PC-3 (cell line): ENCODE measurements around the gene GNB2. TPM values are rescaled to one million over a fixed set of nuclear protein-coding genes. Genes with fewer than 3 reads are reported as not detected.

Source experiments
- ATAC-seq: fragments of 200-7000 bp; cut with Tn5 transposase; 2 replicates; pipeline ENCODE4 v1.9.1; 2020; ENCODE audit warnings: mild to moderate bottlenecking, moderate library complexity
- BruUV-seq: library from RNA; stranded (reverse); fragments of 400-500 nt; replicated peaks from 2 replicates; lab custom pipeline; 2021; lab: Mats Ljungman, UMichigan
- CTCF ChIA-PET: fragments of 300-600 bp; sonication (Branson Sonifier 250); formaldehyde crosslinking; loops from one replicate; lab custom pipeline; 2022; ENCODE audit warnings: antibody characterized with exemption; lab: Charles Lee
- POLR2A ChIA-PET: fragments of 300-600 bp; sonication (Branson Sonifier 250); formaldehyde crosslinking; loops from one replicate; lab custom pipeline; 2022; ENCODE audit warnings: antibody characterized with exemption; ENCODE audit not compliant: unreplicated experiment; lab: Charles Lee
- DNase-seq: peaks from one replicate; pipeline ENCODE4 v3.0.0-alpha.2; 2015
- H2AFZ ChIP-seq: fragments of 300-600 bp; sonication (generic); 2 replicates; pipeline ENCODE4 v1.6.0; 2016; ENCODE audit warnings: antibody characterized with exemption, low read length
- H3F3A ChIP-seq: fragments of 300-600 bp; sonication (generic); one replicate; pipeline ENCODE4 v1.6.0; 2017; ENCODE audit warnings: antibody characterized with exemption, low read length, control low read depth, mild to moderate bottlenecking; ENCODE audit not compliant: unreplicated experiment
- H3K27ac ChIP-seq: fragments of 300-600 bp; sonication (generic); 2 replicates; pipeline ENCODE4 v1.5.1; 2016; ENCODE audit warnings: mild to moderate bottlenecking, low read length
- H3K27me3 ChIP-seq: fragments of 300-600 bp; sonication (generic); 2 replicates; pipeline ENCODE4 v1.6.1; 2016; ENCODE audit warnings: low read length, mixed read lengths
- H3K36me3 ChIP-seq: fragments of 300-600 bp; sonication (generic); 2 replicates; pipeline ENCODE4 v1.6.1; 2016; ENCODE audit warnings: low read depth, mixed run types, low read length, mixed read lengths
- H3K4me1 ChIP-seq: fragments of 300-600 bp; sonication (generic); 2 replicates; pipeline ENCODE4 v1.5.1; 2016; ENCODE audit warnings: low read length; ENCODE audit not compliant: insufficient read depth
- H3K4me2 ChIP-seq: fragments of 300-600 bp; sonication (generic); 2 replicates; pipeline ENCODE4 v1.6.0; 2016; ENCODE audit warnings: low read length
- H3K4me3 ChIP-seq: fragments of 300-600 bp; sonication (generic); 2 replicates; pipeline ENCODE4 v1.5.1; 2016; ENCODE audit warnings: mild to moderate bottlenecking, low read length, mixed read lengths
- H3K79me2 ChIP-seq: fragments of 300-600 bp; sonication (generic); 2 replicates; pipeline ENCODE4 v1.6.1; 2017; ENCODE audit warnings: low read length, mixed read lengths
- H3K9ac ChIP-seq: fragments of 300-600 bp; sonication (generic); 2 replicates; pipeline ENCODE4 v1.6.0; 2016; ENCODE audit warnings: mild to moderate bottlenecking, low read length
- H3K9me2 ChIP-seq: fragments of 300-600 bp; sonication (generic); replicated peaks from 2 replicates; pipeline ENCODE4 v1.6.1; 2016; ENCODE audit warnings: mixed run types, low read length, mixed read lengths
- H3K9me3 ChIP-seq: fragments of 300-600 bp; sonication (generic); 2 replicates; pipeline ENCODE4 v1.6.1; 2016; ENCODE audit warnings: low read length, mixed read lengths
- H4K20me1 ChIP-seq: fragments of 300-600 bp; sonication (generic); 2 replicates; pipeline ENCODE4 v1.6.1; 2016; ENCODE audit warnings: low read length, mixed read lengths
- EZH2 ChIP-seq: fragments of 300-600 bp; sonication (generic); IDR thresholded peaks from one replicate; pipeline ENCODE4 v1.6.1; 2017; ENCODE audit warnings: antibody characterized with exemption, mild to moderate bottlenecking, low read length; ENCODE audit not compliant: unreplicated experiment
- EZH2phosphoT487 ChIP-seq: fragments of 300-600 bp; sonication (generic); IDR thresholded peaks from 2 replicates; pipeline ENCODE4 v1.6.1; 2018; ENCODE audit warnings: mild to moderate bottlenecking, antibody characterized with exemption, low read length, borderline replicate concordance
- intact Hi-C: fragments of 100-400 bp; cut with micrococcal nuclease; formaldehyde crosslinking; loops from 2 replicates; pipeline ENCODE4 v1.9.0; 2023
- total RNA-seq: library from RNA; depleted of rRNA; stranded (reverse); fragments of >200 nt; gene quantifications from 2 replicates; pipeline ENCODE4 v1.2.3, GENCODE V29; 2014
- TF ChIP-seq, protein P1 (sequence below): fragments of 300-600 bp; sonication (generic); conservative IDR thresholded peaks from 2 replicates; pipeline ENCODE4 v1.5.1; 2017; ENCODE audit warnings: antibody characterized with exemption, low read depth, mild to moderate bottlenecking, low read length

GNB2 gene
- total RNA-seq, 1 experiment from 2014 or later: 164 TPM

- intact Hi-C loops: no loop called here
- ChIA-PET POLR2A (interaction anchor here (0.6 kb wide), 1 partner anchor 26 kb away, joined by 4 read pairs; no protein-coding TSS in a partner anchor), CTCF (interaction anchor here (0.6 kb wide), 1 partner anchor 72 kb away, joined by 3 read pairs; no protein-coding TSS in a partner anchor)
- Histone ChIP-seq H3K9me2 (no peaks in the 10 kb centered on the region), H3F3A (no peaks in the 10 kb centered on the region), H2AFZ (no peak overlapping the region), H4K20me1 (no peaks in the 10 kb centered on the region), H3K9ac (no peak overlapping the region), H3K79me2 (peaks cover 19% of the 10 kb centered on the region), H3K4me2 (no peak overlapping the region), H3K27me3 (no peaks in the 10 kb centered on the region), H3K36me3 (peaks cover 14% of the 10 kb centered on the region), H3K27ac (no peak overlapping the region), H3K4me3 (no peak overlapping the region), H3K9me3 (no peaks in the 10 kb centered on the region), H3K4me1 (no peaks in the 10 kb centered on the region)
- ATAC-seq (no peak), DNase-seq (no peak)
- TF ChIP-seq EZH2: no peak
- TF ChIP-seq, protein P1, sequence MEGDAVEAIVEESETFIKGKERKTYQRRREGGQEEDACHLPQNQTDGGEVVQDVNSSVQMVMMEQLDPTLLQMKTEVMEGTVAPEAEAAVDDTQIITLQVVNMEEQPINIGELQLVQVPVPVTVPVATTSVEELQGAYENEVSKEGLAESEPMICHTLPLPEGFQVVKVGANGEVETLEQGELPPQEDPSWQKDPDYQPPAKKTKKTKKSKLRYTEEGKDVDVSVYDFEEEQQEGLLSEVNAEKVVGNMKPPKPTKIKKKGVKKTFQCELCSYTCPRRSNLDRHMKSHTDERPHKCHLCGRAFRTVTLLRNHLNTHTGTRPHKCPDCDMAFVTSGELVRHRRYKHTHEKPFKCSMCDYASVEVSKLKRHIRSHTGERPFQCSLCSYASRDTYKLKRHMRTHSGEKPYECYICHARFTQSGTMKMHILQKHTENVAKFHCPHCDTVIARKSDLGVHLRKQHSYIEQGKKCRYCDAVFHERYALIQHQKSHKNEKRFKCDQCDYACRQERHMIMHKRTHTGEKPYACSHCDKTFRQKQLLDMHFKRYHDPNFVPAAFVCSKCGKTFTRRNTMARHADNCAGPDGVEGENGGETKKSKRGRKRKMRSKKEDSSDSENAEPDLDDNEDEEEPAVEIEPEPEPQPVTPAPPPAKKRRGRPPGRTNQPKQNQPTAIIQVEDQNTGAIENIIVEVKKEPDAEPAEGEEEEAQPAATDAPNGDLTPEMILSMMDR: no peak
- no peak for TF ChIP-seq EZH2phosphoT487
- no TSS peak for BruUV-seq
These were observed 11.6 kb downstream of the GNB2 start for GRCh38 chr7:100685049-100685605.

DNA sequence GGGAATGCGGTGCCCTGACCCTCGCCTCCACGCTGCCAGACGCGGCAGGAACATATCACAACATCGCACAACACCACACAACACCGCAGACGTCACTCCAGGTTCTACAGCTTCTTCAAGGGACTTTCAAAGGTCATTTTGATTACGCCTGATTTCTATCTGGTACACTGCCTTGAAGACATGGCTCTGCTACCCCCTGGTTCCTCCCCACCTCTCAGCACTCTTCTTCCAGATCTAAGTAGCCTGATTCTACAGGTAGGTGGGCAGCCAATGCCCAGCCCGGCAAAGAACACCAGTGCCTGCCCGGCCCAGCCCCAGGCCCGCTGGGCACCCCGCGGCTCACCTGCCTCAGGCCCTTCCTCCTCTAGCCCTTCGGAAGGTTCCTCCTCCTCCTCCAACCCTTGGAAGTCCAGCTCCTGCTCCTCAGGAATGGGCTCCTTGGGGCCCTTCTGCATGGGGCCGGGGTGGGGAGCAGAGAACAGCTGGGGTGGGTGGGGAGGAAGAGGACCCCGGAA lies 12.1 kb downstream of the GNB2 start:
- Histone ChIP-seq H4K20me1 (no peaks in the 10 kb centered on the region), H3K79me2 (peaks cover 24% of the 10 kb centered on the region), H3K27me3 (no peaks in the 10 kb centered on the region), H3F3A (no peaks in the 10 kb centered on the region), H2AFZ (no peak overlapping the region), H3K27ac (no peak overlapping the region), H3K4me1 (no peaks in the 10 kb centered on the region), H3K9me2 (no peaks in the 10 kb centered on the region), H3K9me3 (no peaks in the 10 kb centered on the region), H3K9ac (no peak overlapping the region), H3K36me3 (peaks cover 14% of the 10 kb centered on the region), H3K4me2 (no peak overlapping the region), H3K4me3 (no peak overlapping the region)
- ChIA-PET CTCF (no interaction called here), POLR2A (interaction anchor here (0.6 kb wide), 1 partner anchor 26 kb away, joined by 4 read pairs; no protein-coding TSS in a partner anchor)
- no peak for TF ChIP-seq EZH2
- intact Hi-C loops: no loop called here
- no peak for DNase-seq
- no peak for ATAC-seq
- BruUV-seq: no TSS peak

DNA sequence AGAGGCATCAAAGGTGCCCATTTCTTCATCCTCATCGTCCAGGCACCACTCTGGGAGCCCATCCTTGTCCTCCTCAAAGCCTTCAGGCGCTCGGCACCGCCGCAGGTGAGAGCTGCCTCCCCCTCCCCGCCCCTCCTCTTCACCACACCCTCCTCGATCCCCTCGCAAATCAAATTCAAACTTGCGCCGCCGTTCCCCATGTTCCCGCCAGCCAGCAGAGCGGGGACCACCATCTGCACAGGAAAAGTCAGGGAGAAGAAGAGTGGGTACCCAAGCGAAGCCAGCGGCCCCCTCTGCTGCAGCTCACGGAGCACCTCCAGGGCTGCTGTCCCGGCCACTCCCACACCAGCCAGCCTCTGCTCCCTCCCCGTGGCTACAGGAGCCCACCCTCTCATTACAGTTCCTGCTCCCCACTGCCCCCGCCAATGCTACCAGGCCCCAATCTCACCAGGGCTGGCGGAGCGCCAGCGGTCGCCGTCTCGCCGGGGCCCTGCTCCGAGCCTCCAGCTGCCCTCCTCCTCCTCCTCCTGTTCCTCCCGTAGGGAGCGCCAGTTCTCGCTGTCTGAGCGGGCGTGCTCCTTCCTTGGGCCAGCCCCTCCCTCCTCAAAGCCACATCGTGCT lies 12.8 kb downstream of the GNB2 start:
- no peak for DNase-seq
- peaks cover 5% of the 10 kb centered on the region for H4K20me1 ChIP-seq
- no peak overlapping the region for H3K4me3 ChIP-seq
- H3K9ac ChIP-seq: no peak overlapping the region
- ATAC-seq: no peak
- H3K79me2 ChIP-seq: peaks cover 30% of the 10 kb centered on the region
- no peak overlapping the region for H2AFZ ChIP-seq
- POLR2A ChIA-PET: no interaction called here
- peaks cover 14% of the 10 kb centered on the region for H3K36me3 ChIP-seq
- CTCF ChIA-PET: no interaction called here
- H3K27me3 ChIP-seq: no peaks in the 10 kb centered on the region
- no peak overlapping the region for H3K4me2 ChIP-seq
- no peaks in the 10 kb centered on the region for H3F3A ChIP-seq
- no peaks in the 10 kb centered on the region for H3K9me3 ChIP-seq
- TF ChIP-seq, protein P1: no peak
- TF ChIP-seq EZH2phosphoT487: no peak
- TF ChIP-seq EZH2: no peak
- no peaks in the 10 kb centered on the region; the same call in 1 of the 2 replicates for H3K4me1 ChIP-seq
- no TSS peak for BruUV-seq
- intact Hi-C loops: no loop called here
- H3K27ac ChIP-seq: no peak overlapping the region
- H3K9me2 ChIP-seq: no peaks in the 10 kb centered on the region
